ENCODE results near the gene ARHGAP18. TPM values are rescaled to one million over a fixed set of nuclear protein-coding genes. Genes with fewer than 3 reads are reported as not detected.

The ARHGAP18 gene
- total RNA-seq, 1 donor from 2014 or later, result 13.3 TPM

GRCh38 chr6:129567374-129567773, 142.6 kb downstream of the ARHGAP18 start:
- peak; percentile 38 for TF ChIP-seq CTCF (IDR thresholded peaks at IDR 0.05)
- no peak for DNase-seq (ENCODE audit: extremely low spot score, unreplicated experiment)
- Mint-ChIP-seq H3K9me3 (ENCODE audit: unreplicated experiment) (peaks cover 12% of the 10 kb centered on the region), H3K4me1 (ENCODE audit: unreplicated experiment) (no peaks in the 10 kb centered on the region), H3K4me3 (ENCODE audit: unreplicated experiment) (no peak overlapping the region), H3K36me3 (ENCODE audit: unreplicated experiment) (peaks cover 17% of the 10 kb centered on the region), H3K27me3 (ENCODE audit: unreplicated experiment) (no peaks in the 10 kb centered on the region), H3K27ac (ENCODE audit: unreplicated experiment) (no peak overlapping the region)

- no peak overlapping the region for H3K4me3 Mint-ChIP-seq (ENCODE audit: unreplicated experiment)
- H3K27ac Mint-ChIP-seq (ENCODE audit: unreplicated experiment), result no peak overlapping the region
- peaks cover 5% of the 10 kb centered on the region for H3K36me3 Mint-ChIP-seq (ENCODE audit: unreplicated experiment)
- peaks cover 4% of the 10 kb centered on the region for H3K9me3 Mint-ChIP-seq (ENCODE audit: unreplicated experiment)
- no peak for TF ChIP-seq CTCF (IDR thresholded peaks at IDR 0.05)
- no peaks in the 10 kb centered on the region for H3K4me1 Mint-ChIP-seq (ENCODE audit: unreplicated experiment)
- H3K27me3 Mint-ChIP-seq (ENCODE audit: unreplicated experiment), result no peaks in the 10 kb centered on the region
- no peak for DNase-seq (ENCODE audit: extremely low spot score, unreplicated experiment)
Observed at GRCh38 chr6:129565811-129566210, 144.2 kb downstream of the ARHGAP18 start.

- H3K27ac Mint-ChIP-seq (ENCODE audit: unreplicated experiment), result no peak overlapping the region
- H3K27me3 Mint-ChIP-seq (ENCODE audit: unreplicated experiment), result no peaks in the 10 kb centered on the region
- no peak for DNase-seq (ENCODE audit: extremely low spot score, unreplicated experiment)
- no peaks in the 10 kb centered on the region for H3K4me1 Mint-ChIP-seq (ENCODE audit: unreplicated experiment)
- no peak overlapping the region for H3K4me3 Mint-ChIP-seq (ENCODE audit: unreplicated experiment)
- no peak for TF ChIP-seq CTCF (IDR thresholded peaks at IDR 0.05)
- H3K36me3 Mint-ChIP-seq (ENCODE audit: unreplicated experiment), result peaks cover 3% of the 10 kb centered on the region
- peaks cover 2% of the 10 kb centered on the region for H3K9me3 Mint-ChIP-seq (ENCODE audit: unreplicated experiment)
Observed at GRCh38 chr6:129565366-129565765, 144.6 kb downstream of the ARHGAP18 start.

- Mint-ChIP-seq H3K9me3 (ENCODE audit: unreplicated experiment) (no peaks in the 10 kb centered on the region), H3K4me3 (ENCODE audit: unreplicated experiment) (no peak overlapping the region), H3K27me3 (ENCODE audit: unreplicated experiment) (no peaks in the 10 kb centered on the region), H3K27ac (ENCODE audit: unreplicated experiment) (no peak overlapping the region), H3K4me1 (ENCODE audit: unreplicated experiment) (no peaks in the 10 kb centered on the region), H3K36me3 (ENCODE audit: unreplicated experiment) (peaks cover 9% of the 10 kb centered on the region)
- TF ChIP-seq CTCF (IDR thresholded peaks at IDR 0.05), result no peak
- DNase-seq (ENCODE audit: extremely low spot score, unreplicated experiment), result no peak
Observed at GRCh38 chr6:129558248-129558647, 151.7 kb downstream of the ARHGAP18 start.

- Mint-ChIP-seq H3K4me3 (ENCODE audit: unreplicated experiment) (no peak overlapping the region), H3K27me3 (ENCODE audit: unreplicated experiment) (no peaks in the 10 kb centered on the region), H3K4me1 (ENCODE audit: unreplicated experiment) (no peaks in the 10 kb centered on the region), H3K27ac (ENCODE audit: unreplicated experiment) (no peak overlapping the region), H3K9me3 (ENCODE audit: unreplicated experiment) (no peaks in the 10 kb centered on the region), H3K36me3 (ENCODE audit: unreplicated experiment) (peaks cover 9% of the 10 kb centered on the region)
- DNase-seq (ENCODE audit: extremely low spot score, unreplicated experiment), result no peak
- no peak for TF ChIP-seq CTCF (IDR thresholded peaks at IDR 0.05)
Observed at GRCh38 chr6:129555206-129555832, 154.7 kb downstream of the ARHGAP18 start.
